GM19395 (cell line): Measurements from ENCODE around the gene PUS10.
"Not testable (repeated sequence)": the region's sequence is repeated elsewhere in the genome, so short reads cannot be mapped to it uniquely, and the experiment has no call there.

Experiments used
- ATAC-seq: cut with Tn5 transposase; IDR thresholded peaks from one replicate; pipeline ENCODE4 v1.9.1; 2021; ENCODE audit warnings: mild to moderate bottlenecking, moderate library complexity; ENCODE audit not compliant: unreplicated experiment

The PUS10 gene

DNA sequence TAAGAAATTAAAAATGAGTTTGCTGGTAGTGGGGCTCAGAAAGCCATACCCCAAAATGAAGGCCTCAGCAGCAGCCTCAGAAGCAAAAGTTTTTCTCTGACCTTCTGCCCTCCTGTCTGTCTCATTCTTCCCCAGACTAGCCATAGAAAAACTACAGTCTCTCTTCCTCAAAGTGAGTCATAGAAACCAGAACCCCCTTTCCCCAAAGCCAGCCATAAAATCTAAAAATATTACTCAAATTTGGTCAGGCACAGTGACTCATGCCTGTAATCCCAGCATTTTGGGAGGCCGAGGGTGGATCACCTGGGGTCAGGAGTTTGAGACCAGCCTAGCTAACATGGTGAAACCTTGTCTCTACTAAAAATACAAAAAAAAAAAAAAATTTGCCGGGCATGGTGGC, 5.8 kb downstream of the PUS10 start:
- ATAC-seq: not testable (repeated sequence)

DNA sequence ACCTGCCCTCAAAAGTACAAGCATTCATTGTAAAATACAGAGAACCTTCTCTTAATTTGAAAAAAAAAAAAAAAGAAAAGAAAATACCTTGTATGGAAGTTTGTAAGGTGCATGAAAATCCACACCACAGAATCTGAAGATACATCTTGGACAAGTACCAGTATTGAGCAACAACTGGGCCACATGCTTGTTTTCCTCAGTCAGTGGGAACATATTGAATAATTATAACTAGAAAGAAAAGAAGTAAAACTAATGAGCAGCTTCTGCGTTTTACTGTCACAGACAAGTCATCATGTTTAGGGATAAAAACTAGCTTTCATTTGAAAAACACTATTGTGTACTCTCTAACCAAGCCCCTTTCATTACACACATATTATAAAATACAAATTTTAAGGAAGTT, 6.4 kb downstream of the PUS10 start:
- ATAC-seq: no peak

DNA sequence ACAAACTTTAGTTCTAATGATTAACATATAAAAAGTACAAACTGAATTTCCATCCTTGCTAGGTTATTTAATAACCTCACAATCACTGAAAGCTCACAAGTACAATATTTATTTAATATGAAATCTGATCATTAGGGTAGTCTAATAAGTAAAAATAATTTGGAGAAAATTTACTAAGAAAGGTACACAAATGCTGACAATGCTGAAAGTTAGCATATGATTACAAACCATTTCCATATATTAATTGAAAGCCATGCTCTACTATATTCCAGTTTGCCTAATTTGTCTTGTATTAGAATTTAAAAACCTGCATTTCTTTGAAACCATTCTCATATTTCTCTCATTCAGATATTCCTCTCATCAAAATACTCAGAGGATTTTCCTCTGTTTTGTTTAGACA, 8.7 kb downstream of the PUS10 start:
- no peak for ATAC-seq

DNA sequence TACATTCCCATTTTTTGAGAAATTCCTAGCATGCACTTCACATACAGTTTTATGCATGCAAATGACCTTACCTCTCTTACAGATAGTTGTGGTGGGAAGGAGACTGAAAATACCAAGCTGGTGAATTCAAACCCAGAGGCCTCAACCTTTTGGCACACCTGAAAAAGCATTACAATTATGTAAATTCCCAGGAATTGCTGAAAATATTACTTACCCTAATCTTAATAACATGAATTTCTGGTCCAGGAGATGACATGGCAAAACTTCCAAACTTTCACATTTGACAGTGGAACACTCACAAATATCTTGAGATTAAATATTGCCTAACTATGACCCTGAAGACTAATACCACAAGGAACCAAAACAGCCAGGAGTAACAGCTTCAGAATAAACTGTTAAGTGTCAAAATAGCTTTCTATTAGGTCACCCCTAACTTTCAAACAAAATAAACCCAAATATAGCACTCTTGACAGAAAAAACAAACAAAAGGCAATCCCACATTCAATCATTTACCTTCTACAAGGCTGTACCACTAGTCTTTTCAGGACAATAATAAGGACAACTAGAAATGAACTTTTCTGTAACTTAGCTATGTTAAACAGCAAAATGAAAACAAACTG, 11.5 kb downstream of the PUS10 start:
- ATAC-seq: no peak

DNA sequence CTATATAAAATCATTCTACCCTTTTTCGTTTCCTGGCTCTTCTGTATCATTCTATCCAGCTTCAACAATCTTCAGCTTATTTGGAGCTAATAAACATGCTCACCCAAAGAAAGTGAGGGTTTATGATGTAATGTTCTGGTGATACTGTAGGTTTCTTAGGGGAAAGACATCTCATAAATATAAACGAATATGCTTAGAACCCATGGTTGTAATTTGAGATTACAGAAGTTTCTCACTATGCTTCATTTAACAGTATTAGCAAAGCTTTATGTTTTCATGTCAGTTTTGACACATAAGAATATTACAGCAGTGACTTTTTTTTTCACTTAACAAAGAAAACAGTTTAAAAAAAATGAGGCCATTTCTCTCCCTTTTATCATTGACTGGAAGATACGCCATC, 12.3 kb downstream of the PUS10 start:
- ATAC-seq: no peak

DNA sequence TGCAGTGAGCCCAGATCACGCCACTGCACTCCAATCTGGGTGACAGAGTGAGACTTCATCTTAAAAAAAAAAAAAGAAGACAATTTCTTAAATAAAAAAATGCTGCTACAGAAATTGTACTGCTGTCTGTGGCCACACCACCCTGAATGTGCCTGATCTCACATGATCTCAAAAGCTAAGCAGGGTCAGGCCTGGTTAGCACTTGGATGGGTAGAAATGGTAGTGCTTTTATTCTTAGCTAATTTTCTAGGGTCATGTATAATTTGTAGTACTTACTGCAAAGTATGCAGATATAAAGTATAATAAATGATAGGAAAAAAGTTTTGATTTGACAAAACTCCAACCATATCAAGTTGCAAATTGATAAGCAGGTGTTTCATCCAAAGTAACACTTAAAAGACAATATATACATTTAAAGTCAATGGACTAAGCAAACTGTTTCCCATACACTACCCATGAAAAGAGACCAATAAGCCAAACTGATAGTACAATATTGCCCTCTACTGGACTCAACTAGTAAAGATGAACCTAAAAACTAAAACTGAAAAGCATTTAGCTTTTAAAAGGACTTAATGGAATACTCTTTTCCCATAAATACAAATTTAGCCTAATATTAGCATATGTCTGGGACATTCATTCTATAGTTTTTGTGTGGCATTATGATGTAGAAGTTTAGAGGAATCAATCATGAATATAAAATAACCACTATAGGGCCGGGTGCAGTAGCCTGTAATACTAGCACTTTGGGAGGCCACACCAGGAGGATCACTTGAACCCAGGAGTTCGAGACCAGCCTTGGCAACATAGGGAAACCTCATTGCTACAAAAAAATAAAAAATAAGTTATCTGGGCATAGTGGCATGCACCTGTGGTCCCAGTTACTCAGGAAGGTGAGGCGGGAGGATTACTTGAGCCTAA, 19.2 kb downstream of the PUS10 start:
- ATAC-seq: peak; percentile 54

DNA sequence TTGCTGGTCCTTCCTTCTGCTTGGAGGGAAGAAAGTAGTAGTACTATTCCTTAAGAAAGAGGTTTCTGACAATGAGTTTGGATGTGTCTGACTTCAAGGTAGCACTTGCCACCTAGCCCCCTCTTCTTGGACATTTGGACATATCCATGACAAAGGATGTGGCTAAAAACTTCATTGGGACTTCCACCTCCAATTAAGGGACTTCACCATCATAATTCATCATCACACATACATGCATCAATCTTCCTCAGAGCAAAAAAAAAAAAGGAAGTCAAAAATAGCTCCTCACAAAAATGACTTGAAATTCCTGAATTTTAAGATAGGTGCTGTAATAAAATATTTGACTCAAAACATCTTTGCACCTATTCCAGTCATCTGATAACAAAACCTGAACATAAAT, 23.9 kb downstream of the PUS10 start:
- ATAC-seq: no peak

DNA sequence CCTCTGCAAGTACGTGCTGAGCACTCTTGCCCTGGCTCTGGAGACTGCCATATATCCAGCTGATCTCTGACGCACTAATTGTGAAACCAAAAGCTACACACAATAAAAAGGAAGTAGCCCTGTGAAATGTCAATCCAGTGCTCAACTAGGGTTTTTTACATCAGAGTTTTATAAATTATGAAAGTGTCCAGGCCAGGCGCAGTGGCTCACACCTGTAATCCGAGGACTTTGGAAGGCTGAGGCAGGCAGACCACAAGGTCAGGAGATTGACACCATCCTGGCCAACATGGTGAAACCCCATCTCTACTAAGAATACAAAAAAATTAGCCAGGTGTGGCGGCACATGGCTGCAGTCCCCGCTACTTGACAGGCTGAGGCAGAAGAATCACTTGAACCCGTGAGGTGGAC, 25.1 kb downstream of the PUS10 start:
- ATAC-seq: peak; percentile 99

DNA sequence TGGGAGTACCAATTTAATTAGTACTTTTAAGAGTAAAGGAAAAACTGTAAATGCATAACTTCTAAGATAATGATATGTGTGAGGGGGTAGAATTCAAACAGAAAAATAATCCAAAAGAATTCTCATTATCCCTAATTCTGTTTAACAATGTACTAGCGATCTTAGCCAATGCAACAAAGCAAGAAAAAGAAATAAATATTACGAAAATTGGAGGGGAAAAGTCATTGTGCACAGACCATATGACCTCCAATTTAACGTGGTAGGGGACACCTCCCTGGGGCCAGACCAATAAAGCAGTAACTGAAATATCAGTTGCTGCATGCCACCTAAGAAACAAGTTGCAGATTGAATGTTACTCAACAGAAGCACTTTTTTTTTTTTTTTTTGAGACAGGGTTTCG, 26.4 kb downstream of the PUS10 start:
- ATAC-seq: no peak

DNA sequence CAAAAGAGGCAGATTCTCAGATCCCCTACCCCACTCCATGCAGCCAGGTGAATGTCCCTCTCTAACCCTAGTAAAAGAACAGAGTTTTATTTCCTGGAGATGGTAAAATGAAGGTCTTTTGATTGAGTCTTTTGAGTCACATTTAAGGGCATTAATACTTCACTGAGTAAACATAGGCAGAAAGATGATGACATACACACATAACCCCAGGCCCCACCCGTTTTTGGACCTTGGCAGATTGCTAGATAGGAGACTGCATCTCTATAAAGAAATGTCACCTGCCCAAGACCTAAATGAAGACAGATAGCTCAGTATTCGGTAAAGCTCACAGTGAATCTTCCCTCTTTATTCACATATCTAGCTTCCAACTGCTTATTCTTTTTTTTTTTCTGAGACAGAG, 28.8 kb downstream of the PUS10 start:
- ATAC-seq: no peak

DNA sequence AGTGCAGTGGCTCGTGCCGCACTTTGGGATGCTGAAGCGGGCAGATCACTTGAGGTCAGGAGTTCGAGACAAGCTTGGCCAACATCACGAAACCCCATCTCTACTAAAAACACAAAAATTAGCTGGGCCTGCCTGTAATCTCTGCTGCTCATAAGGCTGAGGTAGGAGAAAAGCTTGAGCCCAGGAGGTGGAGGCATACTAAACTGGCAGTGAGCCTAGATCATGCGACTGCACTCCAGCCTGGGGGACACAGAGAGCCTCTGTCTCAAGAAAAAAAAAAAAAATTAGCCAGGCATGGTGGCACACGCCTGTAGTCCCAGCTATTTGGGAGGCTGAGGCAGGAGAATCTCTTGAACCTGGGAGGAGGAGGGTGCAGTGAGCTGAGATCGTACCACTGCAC, 30.4 kb downstream of the PUS10 start:
- ATAC-seq: not testable (repeated sequence)

DNA sequence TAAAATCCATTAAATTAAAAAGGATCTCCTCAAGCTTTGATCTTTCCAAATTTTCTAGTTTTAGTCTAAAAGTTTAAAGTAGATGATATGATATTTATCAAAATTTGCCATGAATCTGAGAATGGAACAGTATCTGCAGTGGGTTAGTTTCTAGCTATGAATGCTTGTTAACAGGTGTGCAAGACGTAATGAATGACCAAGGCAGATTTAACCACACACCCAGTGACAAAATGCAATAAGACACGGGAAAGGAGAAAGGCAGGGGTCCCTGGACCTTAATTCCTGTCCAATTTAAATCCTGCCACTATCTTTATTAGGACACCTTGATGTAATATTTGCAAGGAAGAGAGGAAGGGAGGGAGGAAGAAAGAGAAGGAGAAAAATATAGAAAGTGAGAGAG, 31.0 kb downstream of the PUS10 start:
- no peak for ATAC-seq

DNA sequence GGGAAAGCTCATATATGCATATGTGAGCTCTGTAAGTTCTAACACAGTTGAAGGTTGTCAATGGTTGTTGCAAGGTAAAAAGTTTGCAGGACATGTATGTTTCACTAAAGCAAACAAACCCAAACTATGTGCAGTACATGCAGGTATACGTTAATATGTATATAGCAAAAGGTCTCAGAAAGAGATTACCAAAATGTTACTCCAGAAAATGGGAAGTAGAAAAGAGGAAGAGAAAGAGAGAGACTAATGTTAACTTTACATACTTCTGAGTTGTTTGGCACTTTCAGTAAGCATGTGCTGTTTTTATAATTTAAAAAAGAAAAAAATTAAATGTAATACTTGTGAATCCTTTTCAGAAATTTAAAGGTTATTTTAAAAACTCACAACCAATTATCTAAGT, 33.3 kb downstream of the PUS10 start:
- no peak for ATAC-seq

DNA sequence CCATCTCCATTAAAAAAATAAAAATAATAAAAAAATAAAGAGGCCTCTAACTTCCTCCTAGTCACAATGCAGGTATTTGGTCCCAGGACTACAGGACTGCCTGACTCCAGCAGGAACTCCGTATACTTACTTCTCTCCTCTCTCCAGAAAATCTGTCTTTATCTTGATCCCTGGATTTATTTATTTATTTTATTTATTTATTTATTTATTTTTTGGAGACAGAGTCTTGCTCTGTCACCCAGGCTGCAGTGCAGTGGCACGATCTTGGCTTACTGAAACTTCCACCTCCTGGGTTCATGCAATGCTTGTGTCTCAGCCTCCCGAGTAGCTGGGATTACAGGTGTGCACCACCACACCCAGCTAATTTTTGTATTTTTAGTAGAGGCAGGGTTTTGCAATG, 36.0 kb downstream of the PUS10 start:
- not testable (repeated sequence) for ATAC-seq

DNA sequence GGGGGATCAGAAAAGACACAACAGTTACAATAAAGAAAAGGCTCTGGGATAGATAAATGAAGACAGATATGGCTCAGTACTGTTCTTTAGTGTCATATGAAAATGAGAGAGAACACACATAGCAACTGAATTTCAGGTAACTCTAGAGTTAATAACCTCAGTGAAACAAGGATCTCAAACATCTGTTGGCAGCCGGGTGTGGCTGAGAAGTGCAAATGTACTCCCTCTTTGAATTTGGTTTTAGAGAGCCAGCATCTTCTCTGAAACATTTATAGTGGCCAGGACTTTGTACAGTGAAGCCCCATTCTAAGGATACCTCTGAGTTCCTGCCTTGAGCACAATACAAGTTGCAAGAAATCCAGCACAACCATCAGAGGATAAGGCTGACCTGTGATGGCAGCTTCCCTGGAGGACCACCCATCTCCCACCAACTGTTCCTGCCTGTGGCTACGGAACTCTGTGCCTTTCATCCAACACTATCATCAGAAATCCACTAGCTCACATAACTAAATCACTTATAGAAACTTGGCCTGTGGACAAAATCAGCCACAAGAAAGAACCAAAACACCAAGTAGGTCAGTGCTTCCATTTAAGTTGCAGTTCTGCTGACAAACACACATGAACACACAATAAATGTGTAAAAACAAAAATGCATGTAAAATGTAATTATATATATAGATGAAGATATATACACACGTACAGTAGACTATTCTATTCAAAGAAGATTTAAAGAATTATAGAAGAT, 37.8 kb downstream of the PUS10 start:
- peak; percentile 62 for ATAC-seq

DNA sequence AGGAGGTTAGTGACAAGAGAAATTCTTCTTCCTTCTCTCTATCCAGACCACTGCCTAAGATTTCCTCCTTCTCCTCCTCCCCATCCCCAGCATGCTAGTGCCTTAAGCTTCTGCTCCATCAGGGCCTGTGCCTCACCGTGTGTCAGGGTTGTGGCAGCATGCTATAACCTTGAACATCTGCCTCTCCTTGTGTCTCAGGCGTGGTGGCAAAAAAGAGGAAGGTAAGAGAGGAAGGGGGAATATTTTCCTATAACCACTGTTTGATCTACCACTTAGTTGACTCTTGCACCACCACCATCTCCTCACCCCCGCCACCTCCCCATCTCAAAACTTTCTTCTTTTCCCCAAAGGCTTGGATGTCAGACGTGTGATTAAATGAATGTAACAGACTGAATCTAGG, 38.8 kb downstream of the PUS10 start:
- no peak for ATAC-seq

DNA sequence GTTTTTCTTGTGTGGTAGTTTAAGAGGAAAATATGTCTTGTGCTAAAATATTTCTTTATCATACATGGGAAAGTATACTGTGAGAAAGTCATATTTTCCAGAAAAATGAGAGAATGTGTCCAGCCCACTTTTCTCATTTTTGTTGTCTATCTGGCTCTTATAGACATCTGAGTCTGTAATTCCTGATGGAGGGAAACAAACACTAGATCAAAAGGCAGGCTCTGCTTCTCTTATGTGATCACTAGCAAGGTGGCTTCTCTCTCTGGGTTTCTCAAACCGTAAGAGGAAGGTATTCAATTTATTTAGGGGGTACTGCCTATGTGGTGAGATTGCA, 40.5 kb downstream of the PUS10 start:
- ATAC-seq: no peak

DNA sequence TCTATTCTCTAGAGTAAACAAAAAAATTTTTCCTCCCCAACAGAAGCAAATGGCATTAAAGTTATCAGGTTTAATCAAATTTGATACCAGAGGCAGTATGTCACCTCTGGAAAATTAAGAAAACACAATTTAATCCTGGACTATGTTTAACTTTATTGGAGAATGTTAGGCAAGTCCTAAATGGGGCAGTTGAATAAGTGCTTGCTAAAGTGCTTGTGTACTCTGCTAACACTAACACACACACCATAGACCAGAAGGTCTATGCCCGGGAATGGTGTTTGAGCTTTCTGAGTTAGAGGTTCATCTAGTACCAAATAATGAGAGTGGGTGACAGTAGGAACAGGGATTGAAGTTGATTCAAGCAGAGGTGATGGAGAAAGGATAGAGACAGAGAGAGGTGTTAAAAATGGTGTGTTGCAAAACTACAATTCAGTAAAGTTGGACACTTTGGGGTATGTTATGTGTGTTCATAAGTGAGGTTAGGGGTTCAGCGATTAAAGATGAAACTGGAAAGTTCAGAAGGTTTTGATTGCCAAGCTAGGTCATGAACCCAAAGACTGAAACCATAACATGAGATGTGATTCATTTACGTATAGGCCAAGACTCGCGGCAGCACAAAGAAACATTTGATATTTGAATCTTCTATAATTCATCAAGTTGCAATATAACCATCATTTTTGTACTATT, 41.0 kb downstream of the PUS10 start:
- ATAC-seq: peak; percentile 57

DNA sequence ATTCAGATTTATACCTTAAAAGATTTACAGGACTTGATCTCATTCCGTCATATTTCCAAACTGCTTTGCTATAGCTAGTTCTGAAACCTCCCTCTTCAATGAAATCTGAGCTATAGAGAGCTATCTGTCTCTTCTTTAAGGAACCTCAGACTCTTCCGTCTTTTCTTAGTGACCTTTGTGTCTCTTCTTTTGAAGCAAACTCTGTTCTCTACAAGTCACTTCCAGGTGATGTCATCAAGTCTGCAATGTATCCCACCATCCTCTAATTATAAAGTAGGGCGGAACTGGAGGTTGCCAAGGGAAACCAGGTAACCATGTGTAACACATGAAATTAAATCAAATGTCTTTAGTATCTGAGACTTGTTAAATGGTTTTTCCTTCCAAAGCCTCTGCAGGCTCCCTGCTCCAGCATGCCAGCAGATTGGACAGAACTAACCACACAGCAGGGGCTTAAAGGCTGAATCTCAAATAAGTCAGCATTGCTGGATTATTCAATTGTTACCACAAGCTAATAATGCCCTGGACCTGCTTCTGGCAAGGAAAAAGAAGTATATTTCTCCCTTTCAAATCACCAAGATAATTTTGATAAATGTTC, 41.7 kb downstream of the PUS10 start:
- no peak for ATAC-seq

DNA sequence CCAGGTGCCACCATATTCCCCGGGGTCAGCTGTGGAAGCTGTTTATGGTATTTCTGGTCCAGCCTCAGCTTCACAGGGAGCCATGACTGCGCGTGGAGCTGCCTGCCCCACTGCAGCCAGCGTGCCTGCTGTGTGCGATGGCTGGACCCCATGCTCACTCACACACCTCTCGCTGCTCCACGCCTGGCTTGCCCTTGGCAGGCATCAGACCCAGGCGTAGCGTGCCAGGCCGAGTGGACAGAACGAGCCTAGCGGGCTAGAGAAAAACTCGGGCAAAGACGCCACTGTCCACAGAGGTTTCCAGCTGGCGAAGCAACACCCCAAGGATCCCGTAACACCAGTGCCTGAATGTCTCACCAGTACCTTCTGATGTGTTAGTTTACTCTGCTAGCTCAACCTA, 43.4 kb downstream of the PUS10 start:
- no peak for ATAC-seq

DNA sequence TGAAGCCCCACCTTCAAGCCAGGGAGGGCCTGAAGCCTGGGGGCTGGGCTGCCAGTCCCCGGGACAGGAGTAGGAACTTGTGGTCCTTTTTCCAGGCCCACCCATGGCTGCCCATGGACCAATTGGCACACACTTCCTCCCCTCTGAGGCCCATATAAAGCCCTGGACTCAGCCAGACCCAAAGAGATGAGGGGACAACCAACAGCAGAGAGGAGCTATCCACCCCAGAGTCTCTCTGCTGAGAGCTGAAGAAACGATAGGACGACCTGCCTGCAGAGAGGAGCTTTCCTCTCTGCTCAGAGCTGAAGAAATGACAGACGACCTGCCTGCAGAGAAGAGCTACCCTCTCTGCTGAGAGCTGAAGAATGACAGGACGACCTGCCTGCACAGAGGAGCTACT, 44.4 kb downstream of the PUS10 start:
- no peak for ATAC-seq
